ENCODE measurements around the gene KCNV2. TPM values are rescaled to one million over a fixed set of nuclear protein-coding genes. Genes with fewer than 3 reads are reported as not detected.

KCNV2 gene
- total RNA-seq, 4 donors from 2014 or later = not detected

GRCh38 chr9:2718001-2718697 is 839 bp downstream of the KCNV2 start:
- WGBS, 2 donors = 97 to 98% methylated on average over 67 to 68 of the region's 69 CpGs
- Histone ChIP-seq H3K36me3 (no peaks in the 10 kb centered on the region), H3K4me3 (replicated peaks in 1 of 3) (no peak overlapping the region), H3K27me3 (no peaks in the 10 kb centered on the region), H3K4me1 (peaks cover 5 to 6% of the 10 kb centered on the region in 2 donors), H3K9me3 (no peaks in the 10 kb centered on the region), H3K27ac (no peak overlapping the region)
- intact Hi-C loops (cut with DNase I) = no loop called here
- DNase-seq = no peak
- TF ChIP-seq CTCF (IDR thresholded peaks at IDR 0.05) = no peak

- 97 to 99% methylated on average over 29 of the region's 29 CpGs for WGBS, 2 donors
- Histone ChIP-seq H3K4me3 (replicated peaks in 1 of 3) (no peak overlapping the region), H3K4me1 (peaks cover 5 to 6% of the 10 kb centered on the region in 2 donors), H3K27me3 (no peaks in the 10 kb centered on the region), H3K9me3 (no peaks in the 10 kb centered on the region), H3K36me3 (no peaks in the 10 kb centered on the region), H3K27ac (no peak overlapping the region)
- intact Hi-C loops (cut with DNase I) = no loop called here
- no peak for DNase-seq
- no peak for TF ChIP-seq POLR2A (IDR thresholded peaks at IDR 0.05)
These were observed 1.4 kb downstream of the KCNV2 start for GRCh38 chr9:2718698-2719033.

GRCh38 chr9:2720179-2720654 is 2.9 kb downstream of the KCNV2 start:
- Histone ChIP-seq H3K4me1 (peaks cover 11 to 15% of the 10 kb centered on the region in 2 donors), H3K27ac (no peak overlapping the region), H3K27me3 (no peaks in the 10 kb centered on the region), H3K9me3 (no peaks in the 10 kb centered on the region), H3K4me3 (replicated peaks in 1 of 3) (no peak overlapping the region), H3K36me3 (no peaks in the 10 kb centered on the region)
- 100% methylated on average over 1 of the region's 1 CpG for WGBS, 2 donors
- intact Hi-C loops (cut with DNase I) = no loop called here
- TF ChIP-seq POLR2A (IDR thresholded peaks at IDR 0.05) (no peak), CTCF (IDR thresholded peaks at IDR 0.05) (no peak)
- DNase-seq = no peak

GRCh38 chr9:2722715-2723114 is 5.4 kb downstream of the KCNV2 start:
- Histone ChIP-seq H3K4me1 (peaks cover 15 to 19% of the 10 kb centered on the region in 2 donors), H3K27ac (peak overlapping the region in 1 of 3 donors; percentile 47), H3K27me3 (no peaks in the 10 kb centered on the region), H3K36me3 (no peaks in the 10 kb centered on the region), H3K9me3 (no peaks in the 10 kb centered on the region), H3K4me3 (replicated peaks in 1 of 3) (no peak overlapping the region)
- no peak for TF ChIP-seq POLR2A (IDR thresholded peaks at IDR 0.05)
- no peak for TF ChIP-seq CTCF (IDR thresholded peaks at IDR 0.05)
- DNase-seq = peak; percentile 73 to 78
- intact Hi-C loops (cut with DNase I) = no loop called here
- 22 to 30% methylated on average over 2 of the region's 2 CpGs for WGBS, 2 donors

GRCh38 chr9:2723376-2724065 is 6.2 kb downstream of the KCNV2 start:
- WGBS, 2 donors = 78 to 80% methylated on average over 4 of the region's 4 CpGs
- no peaks in the 10 kb centered on the region for H3K9me3 ChIP-seq
- H3K4me1 ChIP-seq = peaks cover 15 to 22% of the 10 kb centered on the region in 2 donors
- no peak for DNase-seq
- TF ChIP-seq POLR2A (IDR thresholded peaks at IDR 0.05) = no peak
- TF ChIP-seq CTCF (IDR thresholded peaks at IDR 0.05) = no peak
- H3K27me3 ChIP-seq = no peaks in the 10 kb centered on the region
- H3K36me3 ChIP-seq = no peaks in the 10 kb centered on the region
- H3K4me3 ChIP-seq (replicated peaks in 1 of 3) = no peak overlapping the region
- H3K27ac ChIP-seq = peak overlapping the region in 1 of 3 donors; percentile 47
- intact Hi-C loops (cut with DNase I) = no loop called here
